DND-41 (cell line): ENCODE results near the gene FAM24B.

Source experiments
- EZH2 ChIP-seq: IDR thresholded peaks from 3 replicates; pipeline ENCODE4 v1.6.1; 2012; ENCODE audit warnings: borderline replicate concordance, low read depth, mild to moderate bottlenecking, moderate library complexity, low read length, inconsistent platforms; ENCODE audit not compliant: severe bottlenecking
- TF ChIP-seq, protein P1 (sequence below): IDR thresholded peaks from 2 replicates; pipeline ENCODE4 v1.5.1; 2012; ENCODE audit warnings: borderline replicate concordance, low read length, moderate library complexity, mild to moderate bottlenecking; ENCODE audit not compliant: poor library complexity, severe bottlenecking; ENCODE audit errors: extremely low read depth

DNA sequence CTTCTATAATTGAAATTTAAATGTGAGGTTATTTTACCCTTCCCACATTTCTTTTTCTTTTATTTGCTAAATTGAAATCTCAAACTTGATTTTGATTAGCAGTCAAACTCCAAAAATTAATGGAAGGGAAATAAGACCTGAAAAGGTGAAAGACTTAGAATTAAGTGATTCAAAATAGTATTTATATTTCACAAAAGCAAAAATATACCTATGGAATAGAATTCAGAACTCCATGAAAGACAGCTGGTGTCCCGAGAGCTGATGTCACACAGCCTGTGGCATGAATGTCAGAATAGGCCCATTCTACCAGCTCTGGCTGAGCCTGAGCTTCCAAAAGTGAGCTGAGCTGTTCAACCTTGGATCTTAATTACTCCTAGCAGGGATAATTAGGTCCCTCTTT, 30.9 kb upstream of the FAM24B start, which contains the start of gene FAM24A:
- TF ChIP-seq, protein P1, sequence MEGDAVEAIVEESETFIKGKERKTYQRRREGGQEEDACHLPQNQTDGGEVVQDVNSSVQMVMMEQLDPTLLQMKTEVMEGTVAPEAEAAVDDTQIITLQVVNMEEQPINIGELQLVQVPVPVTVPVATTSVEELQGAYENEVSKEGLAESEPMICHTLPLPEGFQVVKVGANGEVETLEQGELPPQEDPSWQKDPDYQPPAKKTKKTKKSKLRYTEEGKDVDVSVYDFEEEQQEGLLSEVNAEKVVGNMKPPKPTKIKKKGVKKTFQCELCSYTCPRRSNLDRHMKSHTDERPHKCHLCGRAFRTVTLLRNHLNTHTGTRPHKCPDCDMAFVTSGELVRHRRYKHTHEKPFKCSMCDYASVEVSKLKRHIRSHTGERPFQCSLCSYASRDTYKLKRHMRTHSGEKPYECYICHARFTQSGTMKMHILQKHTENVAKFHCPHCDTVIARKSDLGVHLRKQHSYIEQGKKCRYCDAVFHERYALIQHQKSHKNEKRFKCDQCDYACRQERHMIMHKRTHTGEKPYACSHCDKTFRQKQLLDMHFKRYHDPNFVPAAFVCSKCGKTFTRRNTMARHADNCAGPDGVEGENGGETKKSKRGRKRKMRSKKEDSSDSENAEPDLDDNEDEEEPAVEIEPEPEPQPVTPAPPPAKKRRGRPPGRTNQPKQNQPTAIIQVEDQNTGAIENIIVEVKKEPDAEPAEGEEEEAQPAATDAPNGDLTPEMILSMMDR: no peak
- no peak for TF ChIP-seq EZH2
